ENCODE results near the gene TTLL4.
A peak's percentile ranks its signal among the peaks of the same experiment; 100 is the strongest.
"Not testable (repeated sequence)": the region's sequence is repeated elsewhere in the genome, so short reads cannot be mapped to it uniquely, and the experiment has no call there.

TTLL4 gene

GRCh38 chr2:218671654-218672566, 38.7 kb upstream of the TTLL4 start, which contains the start of the genes RNF25 and STK36:
Gene RNF25, minus strand, starts transcription at chr2:218672002. Its CDS starts 32 bp downstream, at chr2:218671970.
Gene STK36, plus strand, starts transcription at chr2:218672086. Its CDS starts 744 bp downstream, at chr2:218672830.
- no peak for TF ChIP-seq CTCF (IDR thresholded peaks at IDR 0.05; ENCODE audit: insufficient read depth, missing control alignments)
- FAIRE-seq = no peak
- peak; percentile 86 for DNase-seq (ENCODE audit: insufficient read length, low spot score)

DNA sequence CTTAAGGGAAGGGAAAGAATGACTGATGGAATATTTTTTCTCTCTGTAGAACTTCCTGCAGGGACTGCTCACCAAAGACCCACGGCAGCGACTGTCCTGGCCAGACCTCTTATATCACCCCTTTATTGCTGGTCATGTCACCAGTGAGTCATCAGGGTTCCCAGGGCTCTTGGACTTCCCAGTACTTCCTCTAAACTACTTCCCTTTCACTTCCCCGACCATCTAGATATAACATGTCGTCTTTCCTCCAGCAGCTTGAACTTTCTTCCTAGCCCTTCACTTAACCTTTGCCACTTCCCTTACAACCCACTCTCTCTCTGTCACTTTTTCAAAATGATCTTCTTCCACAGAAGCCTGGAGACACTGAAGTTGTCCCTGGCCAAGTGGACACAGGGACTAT, 31.5 kb upstream of the TTLL4 start:
- TF ChIP-seq CTCF (IDR thresholded peaks at IDR 0.05; ENCODE audit: insufficient read depth, missing control alignments) = no peak
- no peak for DNase-seq (ENCODE audit: insufficient read length, low spot score)
- FAIRE-seq = no peak

DNA sequence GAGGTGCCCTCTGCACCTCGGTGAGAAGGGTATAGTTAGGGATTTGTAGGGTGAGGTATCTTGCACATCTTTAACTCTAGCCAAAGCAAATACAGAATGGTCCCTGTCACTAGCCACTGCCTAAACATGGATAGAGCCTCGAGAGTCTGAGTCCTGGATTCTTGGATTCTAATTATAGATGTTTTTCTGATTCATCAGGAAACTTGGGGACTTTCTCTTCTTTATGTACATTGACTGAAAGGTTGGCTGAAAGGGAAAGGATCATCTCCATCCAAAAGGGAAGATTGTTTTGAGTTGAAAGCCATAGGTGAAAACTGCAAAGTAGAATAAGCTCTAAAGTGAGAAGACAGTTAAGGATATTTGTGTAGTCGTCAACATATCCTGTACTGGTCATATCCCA, 30.6 kb upstream of the TTLL4 start:
- FAIRE-seq = no peak
- no peak for DNase-seq (ENCODE audit: insufficient read length, low spot score)
- TF ChIP-seq CTCF (IDR thresholded peaks at IDR 0.05; ENCODE audit: insufficient read depth, missing control alignments) = no peak

DNA sequence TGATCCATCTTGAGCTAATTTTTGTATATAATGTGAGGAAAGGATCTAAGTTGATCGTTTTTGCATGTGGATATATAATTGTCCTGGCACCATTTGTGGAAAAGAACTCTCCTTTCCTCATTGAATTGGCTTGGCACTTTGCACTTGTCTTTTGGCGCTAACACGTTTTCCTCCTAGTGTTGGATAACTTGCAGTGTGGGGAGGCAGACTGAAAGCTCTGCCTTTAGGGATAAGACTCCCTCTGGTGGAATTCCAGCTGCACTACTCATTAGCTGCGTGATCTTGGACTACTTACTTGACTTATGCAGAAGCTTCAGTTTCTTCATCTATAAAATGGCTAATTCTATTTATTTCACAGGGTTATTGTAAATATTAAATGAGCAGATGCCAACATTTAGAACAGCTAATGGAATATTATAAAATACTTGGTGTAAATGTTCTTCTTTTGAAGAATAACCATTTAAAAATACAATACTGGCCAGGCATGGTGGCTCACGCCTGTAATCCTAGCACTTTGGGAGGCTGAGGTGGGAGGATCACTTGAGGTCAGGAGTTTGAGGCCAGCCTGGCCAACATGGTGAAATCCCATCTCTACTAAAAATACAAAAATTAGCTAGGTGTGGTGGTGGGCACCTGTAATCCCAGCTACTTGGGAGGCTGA, 23.1 kb upstream of the TTLL4 start:
- TF ChIP-seq CTCF (IDR thresholded peaks at IDR 0.05; ENCODE audit: insufficient read depth, missing control alignments) = peak; percentile 73
- not testable (repeated sequence) for DNase-seq (ENCODE audit: insufficient read length, low spot score)
- FAIRE-seq = peak; percentile 67

GRCh38 chr2:218691234-218691633, 19.4 kb upstream of the TTLL4 start:
- FAIRE-seq (no peak), DNase-seq (ENCODE audit: insufficient read length, low spot score) (no peak)

GRCh38 chr2:218694405-218695145, 16.1 kb upstream of the TTLL4 start:
- DNase-seq (ENCODE audit: insufficient read length, low spot score) (no peak), FAIRE-seq (no peak)
- TF ChIP-seq CTCF (IDR thresholded peaks at IDR 0.05; ENCODE audit: insufficient read depth, missing control alignments) = no peak

More at GRCh38 chr2:218691234-218691633, 19.4 kb upstream of the TTLL4 start:
- TF ChIP-seq CTCF (IDR thresholded peaks at IDR 0.05; ENCODE audit: insufficient read depth, missing control alignments) = no peak

Data from D721Med (cell line).